ENCODE data around the gene BCL2L12. TPM values are rescaled to one million over a fixed set of nuclear protein-coding genes. Genes with fewer than 3 reads are reported as not detected.
"Not testable (repeated sequence)": the region's sequence is repeated elsewhere in the genome, so short reads cannot be mapped to it uniquely, and the experiment has no call there.

The BCL2L12 gene
- total RNA-seq, 1 donor, result 5.1 TPM

DNA sequence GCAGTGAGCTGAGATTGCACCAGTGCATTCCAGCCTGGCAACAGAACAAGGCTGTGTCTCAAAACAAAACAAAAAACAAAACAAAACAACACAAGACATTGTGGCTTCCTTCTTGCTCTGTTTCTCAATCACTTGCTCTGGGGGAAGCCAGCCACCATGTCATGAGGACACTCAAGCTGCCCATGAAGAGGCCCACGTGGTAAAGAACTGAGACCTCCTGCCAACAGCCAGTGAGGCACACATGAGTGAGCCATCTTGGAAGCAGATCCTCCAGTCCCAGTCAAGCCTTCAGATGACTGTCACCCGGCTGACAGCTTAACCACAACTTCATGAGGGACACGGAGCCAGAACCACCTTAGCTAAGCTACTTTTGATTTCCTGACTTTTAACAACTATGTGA lies 50.4 kb downstream of the BCL2L12 start:
- TF ChIP-seq, protein P1, sequence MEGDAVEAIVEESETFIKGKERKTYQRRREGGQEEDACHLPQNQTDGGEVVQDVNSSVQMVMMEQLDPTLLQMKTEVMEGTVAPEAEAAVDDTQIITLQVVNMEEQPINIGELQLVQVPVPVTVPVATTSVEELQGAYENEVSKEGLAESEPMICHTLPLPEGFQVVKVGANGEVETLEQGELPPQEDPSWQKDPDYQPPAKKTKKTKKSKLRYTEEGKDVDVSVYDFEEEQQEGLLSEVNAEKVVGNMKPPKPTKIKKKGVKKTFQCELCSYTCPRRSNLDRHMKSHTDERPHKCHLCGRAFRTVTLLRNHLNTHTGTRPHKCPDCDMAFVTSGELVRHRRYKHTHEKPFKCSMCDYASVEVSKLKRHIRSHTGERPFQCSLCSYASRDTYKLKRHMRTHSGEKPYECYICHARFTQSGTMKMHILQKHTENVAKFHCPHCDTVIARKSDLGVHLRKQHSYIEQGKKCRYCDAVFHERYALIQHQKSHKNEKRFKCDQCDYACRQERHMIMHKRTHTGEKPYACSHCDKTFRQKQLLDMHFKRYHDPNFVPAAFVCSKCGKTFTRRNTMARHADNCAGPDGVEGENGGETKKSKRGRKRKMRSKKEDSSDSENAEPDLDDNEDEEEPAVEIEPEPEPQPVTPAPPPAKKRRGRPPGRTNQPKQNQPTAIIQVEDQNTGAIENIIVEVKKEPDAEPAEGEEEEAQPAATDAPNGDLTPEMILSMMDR (IDR thresholded peaks at IDR 0.05; ENCODE audit: extremely low read depth, low read depth, low read length), result no peak

GRCh38 chr19:49718511-49718910 lies 52.8 kb downstream of the BCL2L12 start:
- Histone ChIP-seq H3K36me3 (ENCODE audit: insufficient read depth, low read length) (no peaks in the 10 kb centered on the region), H3K79me2 (ENCODE audit: insufficient read depth, low read length) (no peaks in the 10 kb centered on the region), H3K27me3 (ENCODE audit: insufficient read depth, low read length) (no peaks in the 10 kb centered on the region), H3K27ac (ENCODE audit: low read depth, low read length) (no peak overlapping the region), H4K20me1 (ENCODE audit: insufficient read depth, low read length) (no peaks in the 10 kb centered on the region), H3K9me3 (ENCODE audit: low read depth, low read length) (no peaks in the 10 kb centered on the region), H3K4me2 (ENCODE audit: insufficient read depth, low read length) (no peak overlapping the region), H3K4me1 (ENCODE audit: insufficient read depth, low read length) (no peaks in the 10 kb centered on the region), H2AFZ (ENCODE audit: low read length) (no peak overlapping the region), H3K4me3 (ENCODE audit: insufficient read depth, low read length) (no peak overlapping the region)
- DNase-seq (ENCODE audit: insufficient read length, low spot score, missing footprints), result peak; percentile 64
- TF ChIP-seq, protein P1 (IDR thresholded peaks at IDR 0.05; ENCODE audit: extremely low read depth, low read depth, low read length), result no peak

More for the DNA sequence above, 50.4 kb downstream of the BCL2L12 start:
- no peaks in the 10 kb centered on the region for H3K9me3 ChIP-seq (ENCODE audit: low read depth, low read length)
- no peak overlapping the region for H3K4me2 ChIP-seq (ENCODE audit: insufficient read depth, low read length)
- H3K79me2 ChIP-seq (ENCODE audit: insufficient read depth, low read length), result no peaks in the 10 kb centered on the region
- H3K27me3 ChIP-seq (ENCODE audit: insufficient read depth, low read length), result no peaks in the 10 kb centered on the region
- H3K4me1 ChIP-seq (ENCODE audit: insufficient read depth, low read length), result no peaks in the 10 kb centered on the region
- H3K36me3 ChIP-seq (ENCODE audit: insufficient read depth, low read length), result no peaks in the 10 kb centered on the region
- H4K20me1 ChIP-seq (ENCODE audit: insufficient read depth, low read length), result no peaks in the 10 kb centered on the region
- peak overlapping the region; percentile 9 for H2AFZ ChIP-seq (ENCODE audit: low read length)
- no peak for DNase-seq (ENCODE audit: insufficient read length, low spot score, missing footprints)
- H3K4me3 ChIP-seq (ENCODE audit: insufficient read depth, low read length), result no peak overlapping the region
- no peak overlapping the region for H3K27ac ChIP-seq (ENCODE audit: low read depth, low read length)

DNA sequence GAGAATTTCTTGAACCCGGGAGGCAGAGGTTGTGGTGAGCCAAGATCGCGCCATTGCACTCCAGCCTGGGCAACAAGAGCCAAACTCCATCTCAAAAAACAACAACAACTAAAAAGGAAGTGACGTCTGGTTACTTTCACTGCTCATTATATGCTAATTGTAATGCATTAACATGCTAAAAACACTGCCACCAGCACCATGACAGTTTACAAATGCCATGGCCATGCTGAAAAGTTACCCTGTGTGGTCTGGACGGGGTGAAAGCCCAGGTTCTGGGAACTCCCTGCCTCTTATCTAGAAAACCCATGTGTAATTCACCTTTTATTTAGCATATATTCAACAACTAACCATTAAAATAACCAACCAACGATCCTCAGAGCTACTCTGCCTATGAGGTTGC lies 53.3 kb downstream of the BCL2L12 start:
- Histone ChIP-seq H3K27ac (ENCODE audit: low read depth, low read length) (no peak overlapping the region), H3K4me1 (ENCODE audit: insufficient read depth, low read length) (no peaks in the 10 kb centered on the region), H3K27me3 (ENCODE audit: insufficient read depth, low read length) (no peaks in the 10 kb centered on the region), H2AFZ (ENCODE audit: low read length) (no peak overlapping the region), H4K20me1 (ENCODE audit: insufficient read depth, low read length) (no peaks in the 10 kb centered on the region), H3K4me3 (ENCODE audit: insufficient read depth, low read length) (no peak overlapping the region), H3K4me2 (ENCODE audit: insufficient read depth, low read length) (no peak overlapping the region), H3K9me3 (ENCODE audit: low read depth, low read length) (no peaks in the 10 kb centered on the region), H3K79me2 (ENCODE audit: insufficient read depth, low read length) (no peaks in the 10 kb centered on the region), H3K36me3 (ENCODE audit: insufficient read depth, low read length) (no peaks in the 10 kb centered on the region)
- TF ChIP-seq, protein P1 (IDR thresholded peaks at IDR 0.05; ENCODE audit: extremely low read depth, low read depth, low read length), result no peak
- peak; percentile 26 for DNase-seq (ENCODE audit: insufficient read length, low spot score, missing footprints)

GRCh38 chr19:49719420-49719819 lies 53.7 kb downstream of the BCL2L12 start:
- H3K27ac ChIP-seq (ENCODE audit: low read depth, low read length); H2AFZ ChIP-seq (ENCODE audit: low read length): not testable (repeated sequence)

More at GRCh38 chr19:49719420-49719819, 53.7 kb downstream of the BCL2L12 start:
- H3K79me2 ChIP-seq (ENCODE audit: insufficient read depth, low read length); DNase-seq (ENCODE audit: insufficient read length, low spot score, missing footprints); H3K4me3 ChIP-seq (ENCODE audit: insufficient read depth, low read length); H3K9me3 ChIP-seq (ENCODE audit: low read depth, low read length); H3K27me3 ChIP-seq (ENCODE audit: insufficient read depth, low read length); H3K36me3 ChIP-seq (ENCODE audit: insufficient read depth, low read length); H3K4me2 ChIP-seq (ENCODE audit: insufficient read depth, low read length); H4K20me1 ChIP-seq (ENCODE audit: insufficient read depth, low read length); H3K4me1 ChIP-seq (ENCODE audit: insufficient read depth, low read length): not testable (repeated sequence)

Small RNA genes within 50 kb of the gene (small RNA-seq; reads per million reads assigned to genes)
- gene MIR5088, result not detected

Other genes with a start within 250 kb of the BCL2L12 start
- gene PTH2, start 242.5 kb upstream of the BCL2L12 start, total RNA-seq, result not detected in 2 replicates
- gene GFY, start 240.5 kb upstream of the BCL2L12 start, total RNA-seq, result not detected in 2 replicates
- gene SLC17A7, start 224.4 kb upstream of the BCL2L12 start, total RNA-seq, result under 0.01 TPM in 2 replicates
- 79.3 and 80.7 TPM in 2 replicates for gene PIH1D1, start 214.1 kb upstream of the BCL2L12 start, total RNA-seq
- gene ALDH16A1, start 212.7 kb upstream of the BCL2L12 start, total RNA-seq, result 26.4 and 32.7 TPM in 2 replicates
- 4.3 and 6.5 TPM in 2 replicates for gene FLT3LG, start 191.7 kb upstream of the BCL2L12 start, total RNA-seq
- 2,082 and 2,185 TPM in 2 replicates for gene RPL13A, start 178.3 kb upstream of the BCL2L12 start, total RNA-seq
- gene RPS11, start 169.5 kb upstream of the BCL2L12 start, total RNA-seq, result 2,306 and 3,079 TPM in 2 replicates
- gene FCGRT, start 153.3 kb upstream of the BCL2L12 start, total RNA-seq, result 67.5 and 75.6 TPM in 2 replicates
- gene RCN3, start 137.9 kb upstream of the BCL2L12 start, total RNA-seq, result 346 and 377 TPM in 2 replicates
- 57.5 and 68.0 TPM in 2 replicates for gene NOSIP, start 85.4 kb upstream of the BCL2L12 start, total RNA-seq
- under 0.01 and 0.29 TPM in 2 replicates for gene PRRG2, start 84.6 kb upstream of the BCL2L12 start, total RNA-seq
- gene PRR12, start 74.8 kb upstream of the BCL2L12 start, total RNA-seq, result 2.2 and 2.9 TPM in 2 replicates
- 23.9 and 31.8 TPM in 2 replicates for gene RRAS, start 25.8 kb upstream of the BCL2L12 start, total RNA-seq
- 12.1 and 14.8 TPM in 2 replicates for gene SCAF1, start 23.7 kb upstream of the BCL2L12 start, total RNA-seq
- gene IRF3, start 76 bp upstream of the BCL2L12 start, total RNA-seq, result 48.5 and 54.2 TPM in 2 replicates
- gene PRMT1, start 11.3 kb downstream of the BCL2L12 start, total RNA-seq, result 199 and 208 TPM in 2 replicates
- gene ADM5, start 23.7 kb downstream of the BCL2L12 start, total RNA-seq, result under 0.01 and 0.29 TPM in 2 replicates
- gene CPT1C, start 25.2 kb downstream of the BCL2L12 start, total RNA-seq, result 10.9 and 17.0 TPM in 2 replicates
- not detected in 2 replicates for gene TSKS, start 97.4 kb downstream of the BCL2L12 start, total RNA-seq
- 93.1 and 98.1 TPM in 2 replicates for gene AP2A1, start 101.1 kb downstream of the BCL2L12 start, total RNA-seq
- 18.6 and 29.7 TPM in 2 replicates for gene FUZ, start 147.4 kb downstream of the BCL2L12 start, total RNA-seq
- 19.5 and 20.9 TPM in 2 replicates for gene MED25, start 152.4 kb downstream of the BCL2L12 start, total RNA-seq
- gene PTOV1, start 185.2 kb downstream of the BCL2L12 start, total RNA-seq, result 39.4 and 43.3 TPM in 2 replicates
- 42.1 and 43.8 TPM in 2 replicates for gene PNKP, start 201.6 kb downstream of the BCL2L12 start, total RNA-seq
- 13.3 and 13.4 TPM in 2 replicates for gene AKT1S1, start 211.4 kb downstream of the BCL2L12 start, total RNA-seq
- gene TBC1D17, start 211.8 kb downstream of the BCL2L12 start, total RNA-seq, result 21.4 and 26.5 TPM in 2 replicates
- gene IL4I1, start 231.0 kb downstream of the BCL2L12 start, total RNA-seq, result 0.29 and 1.4 TPM in 2 replicates